K562 (cell line): Measurements from ENCODE around the gene R3HDM2. TPM values are rescaled to one million over a fixed set of nuclear protein-coding genes. Genes with fewer than 3 reads are reported as not detected.

ENCODE experiments used
- CREM ChIP-seq: IDR thresholded peaks from 2 replicates; pipeline ENCODE4 v1.6.1; 2014; ENCODE audit warnings: antibody characterized with exemption, low read depth
- DNMT1 ChIP-seq: fragments of 450-650 bp; IDR thresholded peaks from 2 replicates; pipeline ENCODE4 v1.6.1; 2016; ENCODE audit warnings: antibody characterized with exemption, mild to moderate bottlenecking
- FOXA3 ChIP-seq, 2 experiments: fragments of 450-650 bp in 1 of 2; sonication (generic) in 1 of 2; formaldehyde crosslinking; IDR thresholded peaks in 1 of 2; conservative IDR thresholded peaks in 1 of 2; 2 replicates each; pipeline versions ENCODE4 v1.4.0 to v1.8.0; 2020 to 2022; ENCODE audit warnings: mild to moderate bottlenecking in 2 of 2, missing genetic modification reagents in 1 of 2
- GABPB1 ChIP-seq: sonication (generic); formaldehyde crosslinking; IDR thresholded peaks from 2 replicates; pipeline ENCODE4 v1.8.0; 2022; ENCODE audit warnings: mild to moderate bottlenecking, missing genetic modification reagents
- MEF2D ChIP-seq: conservative IDR thresholded peaks from 2 replicates; pipeline ENCODE4 v1.6.1; 2016; ENCODE audit warnings: low read depth, missing genetic modification characterization, missing compliant biosample characterization
- NR2C2 ChIP-seq, 2 experiments: fragments of 200-800 bp in 1 of 2; sonication (Bioruptor generic) in 1 of 2; sonication (generic) in 1 of 2; formaldehyde crosslinking in 1 of 2; IDR thresholded peaks; 2 replicates each; pipeline versions ENCODE4 v1.6.1 to v1.8.0; 2016 to 2022; ENCODE audit warnings: mild to moderate bottlenecking in 1 of 2, missing compliant biosample characterization in 1 of 2, missing genetic modification characterization in 1 of 2, missing genetic modification reagents in 1 of 2
- POLR2AphosphoS5 ChIP-seq: IDR thresholded peaks from 2 replicates; pipeline ENCODE4 v1.6.1; 2011; ENCODE audit warnings: mild to moderate bottlenecking, low read depth, low read length, moderate library complexity; ENCODE audit not compliant: control insufficient read depth, insufficient read depth
- polyA plus RNA-seq, 8 experiments: library from polyadenylated mRNA; depleted of rRNA in 4 of 8; stranded (reverse) in 5 of 8; unstranded in 3 of 8; fragments of >200 nt; fragmentation: Nextera tagmentation in 2 of 8; fragmentation: Illumina TruSeq in 1 of 8; extraction: Ambion mirVana in 2 of 8; extraction: Trizol in 1 of 8; gene quantifications; 2 replicates each; pipeline versions ENCODE4 v1.2.1 to v1.2.3, GENCODE V29; 2011 to 2014; ENCODE audit warnings: inconsistent platforms in 1 of 8, missing spikeins in 1 of 8
- total RNA-seq, 7 experiments: library from RNA; depleted of rRNA in 6 of 7; stranded (reverse); fragments of >200 nt in 6 of 7; fragmentation: Illumina TruSeq in 2 of 7; extraction: Trizol in 2 of 7; gene quantifications; 2 replicates each; pipeline versions ENCODE4 v1.2.1 to v1.2.3, GENCODE V29; 2011 to 2021; ENCODE audit warnings: low replicate concordance in 1 of 7
- TF ChIP-seq, protein P1 (sequence below): fragments of 250-450 bp; sonication (Bioruptor Pico); IDR thresholded peaks from 2 replicates; pipeline ENCODE4 v1.8.0; 2021; ENCODE audit warnings: moderate library complexity, mild to moderate bottlenecking, inconsistent platforms
- TF ChIP-seq, protein P2 (sequence below): fragments of 450-650 bp; IDR thresholded peaks from 2 replicates; pipeline ENCODE4 v1.6.1; 2016; ENCODE audit warnings: missing biosample characterization, missing genetic modification characterization

The R3HDM2 gene
- total and polyA plus RNA-seq, 9 of the 15 experiments (the other 6 are each of a cell fraction or from before 2014, with no cell fraction given), result 3.3 to 18.8 (median 9.0) TPM

DNA sequence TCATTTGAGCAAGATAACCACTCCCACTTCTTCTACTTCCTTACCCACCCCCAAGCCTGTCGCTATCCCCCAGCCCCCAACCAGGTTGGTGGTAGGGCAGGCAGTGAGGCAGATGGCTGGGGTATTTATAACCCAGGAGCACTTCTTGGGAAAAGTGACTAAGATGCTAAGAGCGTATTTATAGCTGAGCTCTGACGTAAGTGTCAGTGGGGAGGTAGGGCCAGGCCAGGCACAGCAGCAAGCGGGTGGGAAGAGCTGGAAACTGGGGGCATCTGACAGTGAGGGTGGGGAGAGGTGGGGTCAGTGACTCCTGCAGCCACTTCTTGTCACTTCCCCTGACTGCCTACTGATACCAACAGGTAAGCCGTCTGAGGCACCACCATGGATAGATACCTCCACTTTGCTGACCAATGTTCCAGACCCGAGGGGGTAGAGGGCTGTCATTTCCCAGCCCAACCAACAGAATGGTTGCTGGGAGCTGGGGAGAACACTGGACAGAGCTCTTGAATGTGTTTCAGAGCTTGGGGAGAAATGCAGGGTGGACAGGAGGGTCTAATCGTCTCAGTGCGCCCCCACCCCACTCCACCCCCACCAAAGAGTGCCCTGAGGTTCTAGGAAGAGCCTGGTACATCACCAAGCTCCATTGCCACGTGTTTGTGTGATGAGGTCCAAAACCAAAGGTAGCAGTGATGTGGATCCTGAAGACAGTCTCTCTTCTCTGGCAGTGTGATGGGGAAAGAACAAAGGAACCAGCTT is 21.5 kb upstream of the R3HDM2 start (continued):
- TF ChIP-seq MEF2D (peak; percentile 93), NR2C2 (CRISPR knock-in tag; IDR thresholded peaks at IDR 0.05) (no peak), NR2C2 (tag; IDR thresholded peaks at IDR 0.05) (peak; percentile 29; the same call in 1 of the 2 replicates), DNMT1 (no peak), POLR2AphosphoS5 (no peak), CREM (peak; percentile 65; the same call in 1 of the 2 replicates), FOXA3 (CRISPR knock-in tag; conservative IDR thresholded peaks at IDR 0.05 in 1 of 2, IDR thresholded peaks at IDR 0.05 in 1 of 2) (0 out of 4 replicates have a peak, but pooled peaks of 1 of the 2 experiments have one; percentile 26), GABPB1 (0 out of 2 replicates have a peak, but pooled peaks have one; percentile 23)
- TF ChIP-seq, protein P1, sequence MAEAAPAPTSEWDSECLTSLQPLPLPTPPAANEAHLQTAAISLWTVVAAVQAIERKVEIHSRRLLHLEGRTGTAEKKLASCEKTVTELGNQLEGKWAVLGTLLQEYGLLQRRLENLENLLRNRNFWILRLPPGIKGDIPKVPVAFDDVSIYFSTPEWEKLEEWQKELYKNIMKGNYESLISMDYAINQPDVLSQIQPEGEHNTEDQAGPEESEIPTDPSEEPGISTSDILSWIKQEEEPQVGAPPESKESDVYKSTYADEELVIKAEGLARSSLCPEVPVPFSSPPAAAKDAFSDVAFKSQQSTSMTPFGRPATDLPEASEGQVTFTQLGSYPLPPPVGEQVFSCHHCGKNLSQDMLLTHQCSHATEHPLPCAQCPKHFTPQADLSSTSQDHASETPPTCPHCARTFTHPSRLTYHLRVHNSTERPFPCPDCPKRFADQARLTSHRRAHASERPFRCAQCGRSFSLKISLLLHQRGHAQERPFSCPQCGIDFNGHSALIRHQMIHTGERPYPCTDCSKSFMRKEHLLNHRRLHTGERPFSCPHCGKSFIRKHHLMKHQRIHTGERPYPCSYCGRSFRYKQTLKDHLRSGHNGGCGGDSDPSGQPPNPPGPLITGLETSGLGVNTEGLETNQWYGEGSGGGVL, result no peak
- TF ChIP-seq, protein P2, sequence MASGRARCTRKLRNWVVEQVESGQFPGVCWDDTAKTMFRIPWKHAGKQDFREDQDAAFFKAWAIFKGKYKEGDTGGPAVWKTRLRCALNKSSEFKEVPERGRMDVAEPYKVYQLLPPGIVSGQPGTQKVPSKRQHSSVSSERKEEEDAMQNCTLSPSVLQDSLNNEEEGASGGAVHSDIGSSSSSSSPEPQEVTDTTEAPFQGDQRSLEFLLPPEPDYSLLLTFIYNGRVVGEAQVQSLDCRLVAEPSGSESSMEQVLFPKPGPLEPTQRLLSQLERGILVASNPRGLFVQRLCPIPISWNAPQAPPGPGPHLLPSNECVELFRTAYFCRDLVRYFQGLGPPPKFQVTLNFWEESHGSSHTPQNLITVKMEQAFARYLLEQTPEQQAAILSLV (tag), result no peak
- TF ChIP-seq, all 486 proteins: peak for 21
